SW480 (cell line): Measurements from ENCODE around the gene SLC7A11.

Experiments
- DNase-seq: peaks from one replicate; pipeline ENCODE4 v3.0.0-alpha.2; 2016; ENCODE audit warnings: low spot score

Gene SLC7A11

GRCh38 chr4:138205531-138206233 is 36.5 kb downstream of the SLC7A11 start:
- DNase-seq: no peak

GRCh38 chr4:138204507-138204906 is 37.6 kb downstream of the SLC7A11 start:
- no peak for DNase-seq

GRCh38 chr4:138202686-138203085 is 39.5 kb downstream of the SLC7A11 start:
- DNase-seq: no peak

- no peak for DNase-seq
Measured at GRCh38 chr4:138200236-138200590, 41.9 kb downstream of the SLC7A11 start.

GRCh38 chr4:138199568-138200235 is 42.4 kb downstream of the SLC7A11 start:
- peak; percentile 84 for DNase-seq

GRCh38 chr4:138196153-138196552 is 46.0 kb downstream of the SLC7A11 start:
- DNase-seq: no peak

- DNase-seq: no peak
Measured at GRCh38 chr4:138193963-138194362, 48.2 kb downstream of the SLC7A11 start.

- peak; percentile 83 for DNase-seq
Measured at GRCh38 chr4:138192113-138192512, 50.0 kb downstream of the SLC7A11 start.

- no peak for DNase-seq
Measured at GRCh38 chr4:138190452-138190858, 51.7 kb downstream of the SLC7A11 start.

- no peak for DNase-seq
Measured at GRCh38 chr4:138189206-138189605, 52.9 kb downstream of the SLC7A11 start.

GRCh38 chr4:138188406-138189084 is 53.6 kb downstream of the SLC7A11 start:
- DNase-seq: no peak

GRCh38 chr4:138185859-138186645 is 56.1 kb downstream of the SLC7A11 start:
- DNase-seq: no peak

- DNase-seq: no peak
Measured at GRCh38 chr4:138184886-138185285, 57.3 kb downstream of the SLC7A11 start.

GRCh38 chr4:138182838-138183426 is 59.2 kb downstream of the SLC7A11 start:
- peak; percentile 18 for DNase-seq

- DNase-seq: no peak
Measured at GRCh38 chr4:138181287-138181686, 60.9 kb downstream of the SLC7A11 start.

GRCh38 chr4:138178566-138178965 is 63.6 kb downstream of the SLC7A11 start:
- DNase-seq: no peak

GRCh38 chr4:138177278-138177968 is 64.7 kb downstream of the SLC7A11 start:
- no peak for DNase-seq

GRCh38 chr4:138174981-138175794 is 67.0 kb downstream of the SLC7A11 start:
- DNase-seq: no peak

GRCh38 chr4:138164208-138164607 is 77.9 kb downstream of the SLC7A11 start:
- DNase-seq: no peak

- no peak for DNase-seq
Measured at GRCh38 chr4:138163171-138163570, 79.0 kb downstream of the SLC7A11 start.

GRCh38 chr4:138162259-138162658 is 79.9 kb downstream of the SLC7A11 start:
- DNase-seq: no peak
